Neural crest cell (in vitro differentiated cells): ENCODE measurements around the gene GRM4. TPM values are rescaled to one million over a fixed set of nuclear protein-coding genes. Genes with fewer than 3 reads are reported as not detected.

Experiments
- DNase-seq: peaks from one replicate; pipeline ENCODE4 v3.0.0; 2021; ENCODE audit warnings: low read depth, mixed read lengths, low spot score
- H3K27ac Mint-ChIP-seq: one replicate; pipeline ENCODE4 v1.8.0; 2021; ENCODE audit warnings: mild to moderate bottlenecking, mixed read lengths; ENCODE audit not compliant: unreplicated experiment
- H3K27me3 Mint-ChIP-seq: 2 replicates; pipeline ENCODE4 v1.8.0; 2021; ENCODE audit warnings: low read depth, mild to moderate bottlenecking, mixed read lengths
- H3K36me3 Mint-ChIP-seq: 2 replicates; pipeline ENCODE4 v1.8.0; 2021; ENCODE audit warnings: low read depth, mild to moderate bottlenecking, mixed read lengths
- H3K4me1 Mint-ChIP-seq: 2 replicates; pipeline ENCODE4 v1.8.0; 2021; ENCODE audit warnings: mixed read lengths
- H3K4me3 Mint-ChIP-seq: one replicate; pipeline ENCODE4 v1.8.0; 2021; ENCODE audit warnings: mild to moderate bottlenecking, mixed read lengths
- H3K9me3 Mint-ChIP-seq: 2 replicates; pipeline ENCODE4 v1.8.0; 2021; ENCODE audit warnings: mixed read lengths
- CTCF ChIP-seq: fragments of 200-600 bp; sonication (generic); conservative IDR thresholded peaks from 2 replicates; pipeline ENCODE4 v1.5.0; 2021; ENCODE audit warnings: antibody characterized with exemption, mild to moderate bottlenecking
- total RNA-seq: library from RNA; stranded (reverse); gene quantifications from 2 replicates; pipeline ENCODE4 v1.2.1, GENCODE V29; 2021

Gene GRM4
- total RNA-seq, 1 donor from 2014 or later = not detected

DNA sequence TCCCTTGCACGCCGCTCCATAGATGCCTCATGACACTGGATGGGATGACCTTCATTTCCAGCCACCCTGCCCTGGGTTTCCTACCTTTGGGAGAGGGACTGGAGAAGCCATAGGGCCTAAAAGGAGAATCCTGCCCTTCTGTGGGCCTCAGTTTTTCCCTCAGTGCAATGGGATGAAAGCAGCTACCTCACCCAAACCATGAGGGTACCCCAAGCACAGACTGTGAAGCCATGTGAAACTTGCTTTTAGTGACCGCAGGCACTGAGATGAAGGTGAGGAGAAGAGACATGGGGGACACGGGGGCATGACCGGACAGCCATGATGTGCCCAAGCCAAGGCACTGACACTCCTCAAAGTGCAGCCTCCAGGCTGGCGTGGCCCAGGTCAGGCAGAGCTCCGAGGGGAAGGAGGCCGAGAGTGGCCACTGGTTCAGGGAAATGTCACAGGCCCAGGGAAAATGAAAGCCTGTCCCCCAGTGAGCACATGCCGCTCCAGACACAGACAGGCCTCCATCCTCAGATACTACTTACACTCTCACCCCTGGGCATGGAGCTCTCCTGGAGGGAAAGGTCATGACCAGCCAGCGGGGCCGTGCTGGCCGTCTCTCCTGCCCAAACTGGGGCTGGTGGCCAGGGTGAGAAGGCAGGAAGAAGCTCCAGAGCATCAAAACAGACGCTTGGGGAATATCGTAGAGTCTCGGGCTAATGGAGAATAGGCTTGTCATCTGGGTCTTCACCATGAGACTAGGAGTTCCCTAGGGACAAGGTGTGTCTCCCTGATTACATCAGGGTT is 116.2 kb downstream of the GRM4 start:
- no peaks in the 10 kb centered on the region for H3K9me3 Mint-ChIP-seq
- no peak overlapping the region for H3K4me3 Mint-ChIP-seq
- TF ChIP-seq CTCF = no peak
- H3K36me3 Mint-ChIP-seq = no peaks in the 10 kb centered on the region
- DNase-seq = no peak
- H3K27ac Mint-ChIP-seq = no peak overlapping the region
- H3K4me1 Mint-ChIP-seq = no peaks in the 10 kb centered on the region
- no peaks in the 10 kb centered on the region for H3K27me3 Mint-ChIP-seq

- H3K9me3 Mint-ChIP-seq = no peaks in the 10 kb centered on the region
- TF ChIP-seq CTCF = no peak
- H3K36me3 Mint-ChIP-seq = no peaks in the 10 kb centered on the region
- DNase-seq = no peak
- no peaks in the 10 kb centered on the region for H3K27me3 Mint-ChIP-seq
- no peaks in the 10 kb centered on the region for H3K4me1 Mint-ChIP-seq
- H3K4me3 Mint-ChIP-seq = no peak overlapping the region
- no peak overlapping the region for H3K27ac Mint-ChIP-seq
These were observed 117.1 kb downstream of the GRM4 start for GRCh38 chr6:34028691-34029360.

DNA sequence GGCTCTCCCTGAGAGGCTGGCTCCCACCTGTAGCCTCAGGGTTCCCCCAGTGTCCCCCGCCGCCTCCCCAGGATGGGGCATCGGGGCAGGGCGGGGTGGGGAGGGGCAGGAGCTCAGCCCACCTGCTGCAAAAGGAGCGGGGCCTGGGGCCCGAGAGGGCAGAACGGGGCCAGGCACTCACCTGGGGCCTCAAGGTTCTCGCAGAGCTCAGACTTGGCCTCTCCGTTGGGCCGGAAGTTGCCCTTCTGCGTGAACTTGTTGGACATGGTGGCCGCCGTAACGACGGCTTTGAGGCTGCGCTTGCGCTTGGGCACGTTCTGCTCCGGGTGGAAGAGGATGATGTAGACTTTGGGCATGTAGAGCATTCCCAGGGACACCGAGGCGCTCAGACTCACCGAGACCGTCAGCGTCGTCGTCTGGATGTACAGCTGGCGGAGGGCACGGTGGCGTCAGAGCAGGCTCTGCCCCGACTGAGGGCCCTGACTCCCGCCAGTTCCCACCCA is 117.9 kb downstream of the GRM4 start:
- Mint-ChIP-seq H3K4me3 (no peak overlapping the region), H3K36me3 (no peaks in the 10 kb centered on the region), H3K27me3 (no peaks in the 10 kb centered on the region), H3K9me3 (no peaks in the 10 kb centered on the region), H3K27ac (no peak overlapping the region), H3K4me1 (no peaks in the 10 kb centered on the region)
- DNase-seq = no peak
- peak; percentile 4 for TF ChIP-seq CTCF

GRCh38 chr6:34027445-34027936 is 118.4 kb downstream of the GRM4 start:
- Mint-ChIP-seq H3K4me1 (no peaks in the 10 kb centered on the region), H3K4me3 (no peak overlapping the region), H3K9me3 (no peaks in the 10 kb centered on the region), H3K27ac (no peak overlapping the region), H3K36me3 (no peaks in the 10 kb centered on the region), H3K27me3 (no peaks in the 10 kb centered on the region)
- peak; percentile 67 for DNase-seq
- TF ChIP-seq CTCF = peak; percentile 79

DNA sequence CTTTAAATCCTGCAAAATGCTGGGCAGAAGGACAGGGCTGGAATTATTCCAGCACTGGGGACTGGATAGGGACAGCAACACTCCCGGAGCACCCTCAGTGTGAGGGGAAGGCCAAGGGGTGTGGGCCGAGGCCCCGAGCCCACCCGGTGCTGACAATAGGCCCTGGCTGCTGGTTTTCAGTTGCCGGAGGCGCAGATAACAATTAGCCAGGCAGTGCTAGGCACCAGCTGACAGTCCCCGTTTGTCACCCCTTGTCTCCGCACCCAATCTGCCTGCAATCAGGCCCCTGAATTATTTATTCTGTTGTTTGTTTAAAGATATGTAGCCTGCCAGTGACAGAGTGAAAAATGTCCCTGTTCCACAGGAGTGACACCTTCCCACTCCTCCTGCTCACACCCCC is 120.0 kb downstream of the GRM4 start:
- DNase-seq = no peak
- Mint-ChIP-seq H3K36me3 (no peaks in the 10 kb centered on the region), H3K4me3 (no peak overlapping the region), H3K27ac (peak overlapping the region; percentile 92), H3K27me3 (peaks cover 2% of the 10 kb centered on the region), H3K9me3 (no peaks in the 10 kb centered on the region), H3K4me1 (peaks cover 6% of the 10 kb centered on the region)
- no peak for TF ChIP-seq CTCF
